Gastroesophageal sphincter (tissue), 4 donors: ENCODE measurements around the gene NT5C1B. TPM values are rescaled to one million over a fixed set of nuclear protein-coding genes. Genes with fewer than 3 reads are reported as not detected.

ENCODE experiments used
- ATAC-seq: fragments of 150-250 bp; one replicate; pipeline ENCODE4 v1.9.1; 2016; ENCODE audit warnings: mild to moderate bottlenecking, moderate library complexity
- H3K27ac ChIP-seq, 4 donors: fragments of 200-600 bp; sonication (generic) in 3 of 4; 1 replicate in 3 of 4; 2 replicates in 1 of 4; pipeline ENCODE4 v1.5.1; 2016 to 2019
- H3K27me3 ChIP-seq: fragments of 200-600 bp; sonication (generic); one replicate; pipeline ENCODE4 v1.5.1; 2019
- H3K36me3 ChIP-seq, 2 donors: fragments of 200-600 bp; sonication (generic); one replicate each; pipeline ENCODE4 v1.5.1; 2019; ENCODE audit warnings: control low read depth in 1 of 2
- H3K4me1 ChIP-seq, 3 donors: fragments of 200-600 bp; sonication (generic); 1 replicate in 2 of 3; 2 replicates in 1 of 3; pipeline ENCODE4 v1.5.1; 2016 to 2019; ENCODE audit warnings: control low read depth in 2 of 3
- H3K4me3 ChIP-seq, 2 donors: fragments of 200-600 bp; sonication (generic); one replicate each; pipeline ENCODE4 v1.5.1; 2019; ENCODE audit warnings: mild to moderate bottlenecking in 1 of 2, moderate library complexity in 1 of 2
- H3K9me3 ChIP-seq, 3 donors: fragments of 200-600 bp; sonication (generic); one replicate each; pipeline ENCODE4 v1.5.1; 2017 to 2019; ENCODE audit warnings: control low read depth in 2 of 3
- EP300 ChIP-seq: sonication (generic); formaldehyde crosslinking; IDR thresholded peaks from one replicate; pipeline ENCODE4 v1.6.1; 2017; ENCODE audit warnings: antibody characterized with exemption, mild to moderate bottlenecking
- POLR2A ChIP-seq, 2 donors: fragments of 450-650 bp; IDR thresholded peaks; one replicate each; pipeline ENCODE4 v1.6.1; 2017; ENCODE audit warnings: antibody characterized with exemption in 2 of 2, mild to moderate bottlenecking in 2 of 2, moderate library complexity in 1 of 2
- POLR2AphosphoS5 ChIP-seq: sonication (generic); formaldehyde crosslinking; IDR thresholded peaks from one replicate; pipeline ENCODE4 v1.6.1; 2017; ENCODE audit warnings: antibody characterized with exemption
- WGBS, 2 donors: methylation state at CpG; one replicate each; pipeline ENCODE4 v1.1.5; 2018; ENCODE audit warnings: low coverage in 1 of 2; 5-methylcytosine and 5-hydroxymethylcytosine counted together
- total RNA-seq, 4 donors: library from RNA; depleted of rRNA; stranded (reverse); fragments of >200 nt; gene quantifications; one replicate each; pipeline ENCODE4 v1.1.0, GENCODE V29; 2016
- TF ChIP-seq, protein P1 (sequence below), 4 experiments: fragments of 200-600 bp in 2 of 4; fragments of 450-650 bp in 2 of 4; sonication (generic) in 1 of 4; IDR thresholded peaks; one replicate each; pipeline ENCODE4 v1.5.1; 2017 to 2019; ENCODE audit warnings: antibody characterized with exemption in 4 of 4, mild to moderate bottlenecking in 2 of 4, moderate library complexity in 2 of 4

Gene NT5C1B
- total RNA-seq, 4 donors from 2014 or later, result 0.39 TPM; not detected in 3

DNA sequence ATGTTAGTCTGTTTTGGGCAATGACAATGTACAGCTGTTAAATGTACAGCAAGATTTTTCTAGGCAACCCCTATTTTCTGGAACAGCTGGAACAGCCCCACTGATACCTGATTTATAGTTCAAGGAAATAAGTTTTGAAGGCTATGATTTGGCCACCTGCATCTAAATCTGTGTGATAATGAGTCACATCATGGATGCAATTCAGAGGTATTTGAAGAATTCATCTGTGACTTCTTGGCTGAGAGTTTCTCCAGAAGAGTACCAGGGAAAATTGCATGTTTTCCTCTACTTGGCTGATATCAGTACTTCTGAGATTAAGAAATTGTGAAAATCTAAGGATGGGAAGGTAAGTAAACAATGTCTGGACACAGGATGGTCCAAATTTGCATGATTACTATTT lies 40.7 kb upstream of the NT5C1B start:
- TF ChIP-seq POLR2AphosphoS5 (no peak), POLR2A (IDR thresholded peaks at IDR 0.05) (no peak), EP300 (no peak)
- TF ChIP-seq, protein P1, sequence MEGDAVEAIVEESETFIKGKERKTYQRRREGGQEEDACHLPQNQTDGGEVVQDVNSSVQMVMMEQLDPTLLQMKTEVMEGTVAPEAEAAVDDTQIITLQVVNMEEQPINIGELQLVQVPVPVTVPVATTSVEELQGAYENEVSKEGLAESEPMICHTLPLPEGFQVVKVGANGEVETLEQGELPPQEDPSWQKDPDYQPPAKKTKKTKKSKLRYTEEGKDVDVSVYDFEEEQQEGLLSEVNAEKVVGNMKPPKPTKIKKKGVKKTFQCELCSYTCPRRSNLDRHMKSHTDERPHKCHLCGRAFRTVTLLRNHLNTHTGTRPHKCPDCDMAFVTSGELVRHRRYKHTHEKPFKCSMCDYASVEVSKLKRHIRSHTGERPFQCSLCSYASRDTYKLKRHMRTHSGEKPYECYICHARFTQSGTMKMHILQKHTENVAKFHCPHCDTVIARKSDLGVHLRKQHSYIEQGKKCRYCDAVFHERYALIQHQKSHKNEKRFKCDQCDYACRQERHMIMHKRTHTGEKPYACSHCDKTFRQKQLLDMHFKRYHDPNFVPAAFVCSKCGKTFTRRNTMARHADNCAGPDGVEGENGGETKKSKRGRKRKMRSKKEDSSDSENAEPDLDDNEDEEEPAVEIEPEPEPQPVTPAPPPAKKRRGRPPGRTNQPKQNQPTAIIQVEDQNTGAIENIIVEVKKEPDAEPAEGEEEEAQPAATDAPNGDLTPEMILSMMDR (IDR thresholded peaks at IDR 0.05), result no peak
- H3K4me1 ChIP-seq, result no peaks in the 10 kb centered on the region
- no peaks in the 10 kb centered on the region for H3K27me3 ChIP-seq
- peaks cover 0 to 15% (median 0%) of the 10 kb centered on the region in 3 donors for H3K9me3 ChIP-seq
- peak overlapping the region in 1 of 4 donors; percentile 28 for H3K27ac ChIP-seq
- no peak overlapping the region for H3K4me3 ChIP-seq
- peak; percentile 75 for ATAC-seq
- no peaks in the 10 kb centered on the region for H3K36me3 ChIP-seq

DNA sequence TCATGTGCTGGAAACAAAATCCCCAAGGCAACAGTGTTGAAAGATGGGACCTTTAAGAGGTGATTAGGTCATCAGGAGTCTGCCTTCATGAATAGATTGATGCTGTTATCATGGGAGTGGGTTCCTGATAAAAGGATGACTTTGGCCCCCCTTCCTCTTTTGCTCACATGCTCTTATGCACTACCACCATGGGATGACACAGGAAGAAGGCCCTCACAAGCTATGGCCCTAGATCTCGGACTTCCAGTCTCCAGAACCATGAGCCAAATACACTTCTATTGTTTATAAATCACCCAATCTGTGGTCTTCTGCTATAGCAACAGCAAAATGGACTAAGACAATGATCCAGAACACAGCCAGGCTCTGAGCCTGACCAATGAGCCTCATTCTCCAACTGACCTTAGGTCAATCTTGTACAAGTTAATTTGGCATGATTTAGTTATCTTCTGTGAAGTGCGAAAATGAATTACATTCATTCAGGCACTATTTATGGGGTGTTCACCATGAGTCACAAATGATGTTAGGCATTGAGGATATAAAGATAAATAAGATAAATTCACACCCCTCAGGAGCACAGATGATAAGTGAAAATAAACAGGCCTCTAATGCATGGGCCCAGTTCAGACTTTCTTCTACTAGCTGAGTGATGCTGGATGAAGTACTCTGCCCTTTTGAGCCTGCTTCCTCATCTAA lies 37.7 kb upstream of the NT5C1B start:
- TF ChIP-seq POLR2AphosphoS5, result no peak
- no peak for TF ChIP-seq POLR2A (IDR thresholded peaks at IDR 0.05)
- TF ChIP-seq, protein P1 (IDR thresholded peaks at IDR 0.05), result no peak
- no peak for TF ChIP-seq EP300
- no peak overlapping the region for H3K4me3 ChIP-seq
- no peaks in the 10 kb centered on the region for H3K27me3 ChIP-seq
- H3K9me3 ChIP-seq, result peaks cover 0 to under 1% (median 0%) of the 10 kb centered on the region in 3 donors
- H3K36me3 ChIP-seq, result no peaks in the 10 kb centered on the region
- no peak for ATAC-seq
- no peak overlapping the region for H3K27ac ChIP-seq
- 24 to 70% methylated on average over 1 to 2 of the region's 2 CpGs for WGBS, 2 donors
- no peaks in the 10 kb centered on the region for H3K4me1 ChIP-seq

DNA sequence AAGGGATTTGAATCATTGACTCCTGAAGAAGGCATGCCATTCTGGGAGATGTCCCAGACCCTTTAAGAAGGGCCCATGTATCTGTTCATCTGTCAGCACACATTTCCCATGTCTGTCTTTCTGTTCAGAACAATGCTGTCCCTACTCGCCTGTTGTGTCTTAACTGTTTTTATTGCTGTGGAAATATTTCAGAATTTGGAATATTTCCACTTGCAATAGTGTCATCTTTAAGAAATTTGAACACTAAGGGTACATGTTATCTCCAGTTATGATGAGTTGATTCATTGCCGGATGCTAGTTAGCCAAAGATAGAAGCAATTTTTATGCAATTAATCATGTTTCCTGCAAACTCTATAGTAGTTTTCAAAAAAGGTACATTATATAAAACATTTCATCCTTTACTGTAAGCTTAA lies 36.9 kb upstream of the NT5C1B start:
- Histone ChIP-seq H3K27ac (peak overlapping the region in 3 of 4 donors; percentile 2 to 36 (median 18)), H3K36me3 (no peaks in the 10 kb centered on the region), H3K4me1 (peaks cover 0 to 7% (median 0%) of the 10 kb centered on the region in 3 donors), H3K27me3 (no peaks in the 10 kb centered on the region), H3K9me3 (no peaks in the 10 kb centered on the region), H3K4me3 (no peak overlapping the region)
- TF ChIP-seq EP300 (no peak), POLR2A (IDR thresholded peaks at IDR 0.05) (no peak), POLR2AphosphoS5 (no peak)
- TF ChIP-seq, protein P1 (IDR thresholded peaks at IDR 0.05), result no peak
- peak; percentile 18 for ATAC-seq
- WGBS, 2 donors, result 21 to 43% methylated on average over 2 of the region's 2 CpGs

DNA sequence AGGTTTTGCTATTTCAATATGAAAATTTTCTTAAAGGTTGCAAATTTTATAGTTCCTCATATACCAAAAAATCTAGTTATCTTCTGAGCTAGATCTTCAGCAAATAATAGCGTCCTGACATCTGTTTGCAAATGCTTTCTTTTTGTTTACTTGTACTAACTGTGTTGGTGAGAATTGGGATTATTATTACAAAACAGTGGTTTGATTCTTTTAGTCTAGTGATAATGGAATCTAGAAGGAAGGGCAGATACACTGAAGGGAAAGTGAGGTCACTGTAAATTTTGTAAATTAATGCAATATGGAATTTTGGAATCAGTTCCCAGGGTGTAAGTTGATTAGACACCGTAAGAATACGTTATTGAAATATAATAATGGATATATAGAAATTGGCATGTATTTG lies 36.2 kb upstream of the NT5C1B start:
- TF ChIP-seq, protein P1 (IDR thresholded peaks at IDR 0.05), result no peak
- TF ChIP-seq POLR2A (IDR thresholded peaks at IDR 0.05) (no peak), EP300 (no peak), POLR2AphosphoS5 (no peak)
- Histone ChIP-seq H3K4me1 (peaks cover 0 to 13% (median 0%) of the 10 kb centered on the region in 3 donors), H3K4me3 (no peak overlapping the region), H3K9me3 (no peaks in the 10 kb centered on the region), H3K27me3 (no peaks in the 10 kb centered on the region), H3K36me3 (no peaks in the 10 kb centered on the region), H3K27ac (peak overlapping the region in 1 of 4 donors; percentile 2)
- 75% methylated on average over 3 of the region's 3 CpGs for WGBS, 2 donors
- ATAC-seq, result no peak

DNA sequence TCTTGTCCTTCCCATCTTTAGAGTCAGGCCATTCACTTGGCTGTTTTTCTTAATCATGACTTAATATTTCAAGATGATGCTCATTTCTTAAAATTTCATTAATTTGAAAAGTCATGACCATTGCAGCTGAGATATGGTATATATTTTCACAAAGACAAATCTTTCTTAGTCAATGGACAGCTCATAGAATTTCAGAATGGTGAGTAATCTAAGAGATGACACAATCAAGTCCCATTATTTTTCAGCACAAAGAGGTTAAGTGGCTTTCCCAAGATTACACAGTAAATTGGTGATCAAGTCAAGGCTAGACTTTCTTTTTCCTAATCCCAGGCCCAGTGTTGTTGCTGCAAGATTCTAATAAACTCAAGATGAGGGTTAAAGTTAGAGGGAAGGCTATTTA lies 34.4 kb upstream of the NT5C1B start:
- Histone ChIP-seq H3K27me3 (no peaks in the 10 kb centered on the region), H3K27ac (no peak overlapping the region), H3K9me3 (no peaks in the 10 kb centered on the region), H3K4me3 (no peak overlapping the region), H3K4me1 (peaks cover 0 to 13% (median 0%) of the 10 kb centered on the region in 3 donors), H3K36me3 (no peaks in the 10 kb centered on the region)
- no peak for TF ChIP-seq POLR2AphosphoS5
- TF ChIP-seq EP300, result no peak
- TF ChIP-seq POLR2A (IDR thresholded peaks at IDR 0.05), result no peak
- no peak for ATAC-seq
